ENCODE results near the gene ITIH5. TPM values are rescaled to one million over a fixed set of nuclear protein-coding genes. Genes with fewer than 3 reads are reported as not detected.
"Not testable (repeated sequence)": the region's sequence is repeated elsewhere in the genome, so short reads cannot be mapped to it uniquely, and the experiment has no call there.

The ITIH5 gene
- not detected for total RNA-seq

GRCh38 chr10:7666253-7667023 is at the start of gene ITIH5:
Gene ITIH5, minus strand, starts transcription at chr10:7666966. Its CDS starts 74 bp downstream, at chr10:7666892.
- Mint-ChIP-seq H3K36me3 (ENCODE audit: low read depth) (no peaks in the 10 kb centered on the region), H3K27ac (no peak within 1 kb of the TSS), H3K4me1 (ENCODE audit: low read depth) (peaks cover 9% of the 10 kb centered on the region), H3K27me3 (ENCODE audit: low read depth) (peaks cover 52% of the 10 kb centered on the region), H3K9me3 (ENCODE audit: insufficient read depth) (no peaks in the 10 kb centered on the region), H3K4me3 (peak within 1 kb of the TSS; percentile 53)
- peak; percentile 44 for ATAC-seq
- no peak for DNase-seq
- ChIA-PET POLR2A (no interaction called here), CTCF (interaction anchor here (2.1 kb wide), 1 partner anchor 20 kb away, joined by 15 read pairs; no protein-coding TSS in a partner anchor)

GRCh38 chr10:7715515-7715914 is 48.7 kb upstream of the ITIH5 start:
- H3K27me3 Mint-ChIP-seq (ENCODE audit: low read depth): peaks cover 18% of the 10 kb centered on the region
- no peaks in the 10 kb centered on the region for H3K9me3 Mint-ChIP-seq (ENCODE audit: insufficient read depth)
- H3K36me3 Mint-ChIP-seq (ENCODE audit: low read depth): no peaks in the 10 kb centered on the region
- ATAC-seq (no peak), DNase-seq (no peak)
- CTCF ChIA-PET: no interaction called here
- H3K27ac Mint-ChIP-seq: no peak overlapping the region
- H3K4me1 Mint-ChIP-seq (ENCODE audit: low read depth): peaks cover 23% of the 10 kb centered on the region
- POLR2A ChIA-PET: no interaction called here
- H3K4me3 Mint-ChIP-seq: no peak overlapping the region

GRCh38 chr10:7711075-7711474 is 44.3 kb upstream of the ITIH5 start:
- ATAC-seq; H3K4me3 Mint-ChIP-seq; DNase-seq; H3K4me1 Mint-ChIP-seq (ENCODE audit: low read depth); H3K27ac Mint-ChIP-seq; H3K36me3 Mint-ChIP-seq (ENCODE audit: low read depth); POLR2A ChIA-PET; H3K9me3 Mint-ChIP-seq (ENCODE audit: insufficient read depth): not testable (repeated sequence)
- CTCF ChIA-PET: interaction anchor here (1.0 kb wide), 1 partner anchor 24 kb away, joined by 3 read pairs; no protein-coding TSS in a partner anchor
- peaks cover 33% of the 10 kb centered on the region for H3K27me3 Mint-ChIP-seq (ENCODE audit: low read depth)

GRCh38 chr10:7710446-7710845 is 43.7 kb upstream of the ITIH5 start:
- ChIA-PET CTCF (interaction anchor here (2.4 kb wide), 1 partner anchor 24 kb away, joined by 9 read pairs; no protein-coding TSS in a partner anchor), POLR2A (no interaction called here)
- Mint-ChIP-seq H3K4me1 (ENCODE audit: low read depth) (no peaks in the 10 kb centered on the region), H3K27me3 (ENCODE audit: low read depth) (peaks cover 30% of the 10 kb centered on the region), H3K36me3 (ENCODE audit: low read depth) (no peaks in the 10 kb centered on the region), H3K27ac (no peak overlapping the region), H3K4me3 (no peak overlapping the region), H3K9me3 (ENCODE audit: insufficient read depth) (no peaks in the 10 kb centered on the region)
- ATAC-seq (no peak), DNase-seq (no peak)

DNA sequence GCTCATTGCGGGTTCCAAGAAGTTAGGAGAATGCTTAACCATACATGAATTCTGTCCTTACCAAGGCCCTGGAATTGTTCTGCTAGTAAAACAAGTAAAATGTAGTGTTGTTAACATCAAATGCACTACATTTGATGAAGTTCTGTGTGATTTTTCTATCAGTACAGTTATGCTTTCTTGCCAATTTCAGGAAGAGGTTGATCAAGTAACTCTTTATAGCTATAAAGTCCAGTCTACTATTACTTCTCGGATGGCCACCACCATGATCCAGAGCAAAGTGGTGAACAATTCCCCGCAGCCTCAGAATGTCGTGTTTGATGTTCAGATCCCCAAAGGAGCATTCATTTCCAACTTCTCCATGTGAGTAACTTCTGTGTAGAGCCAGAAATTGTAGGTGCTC is 42.1 kb upstream of the ITIH5 start:
- Mint-ChIP-seq H3K36me3 (ENCODE audit: low read depth) (no peaks in the 10 kb centered on the region), H3K9me3 (ENCODE audit: insufficient read depth) (no peaks in the 10 kb centered on the region), H3K4me3 (no peak overlapping the region), H3K27ac (no peak overlapping the region), H3K27me3 (ENCODE audit: low read depth) (peaks cover 33% of the 10 kb centered on the region), H3K4me1 (ENCODE audit: low read depth) (no peaks in the 10 kb centered on the region)
- POLR2A ChIA-PET: no interaction called here
- ATAC-seq (no peak), DNase-seq (no peak)
- CTCF ChIA-PET: interaction anchor here (2.4 kb wide), 1 partner anchor 22 kb away, joined by 9 read pairs; no protein-coding TSS in a partner anchor

- POLR2A ChIA-PET: no interaction called here
- H3K36me3 Mint-ChIP-seq (ENCODE audit: low read depth): no peaks in the 10 kb centered on the region
- CTCF ChIA-PET: interaction anchor here (2.4 kb wide), 1 partner anchor 21 kb away, joined by 9 read pairs; no protein-coding TSS in a partner anchor
- no peak overlapping the region for H3K4me3 Mint-ChIP-seq
- H3K27me3 Mint-ChIP-seq (ENCODE audit: low read depth): peaks cover 38% of the 10 kb centered on the region
- H3K9me3 Mint-ChIP-seq (ENCODE audit: insufficient read depth): no peaks in the 10 kb centered on the region
- H3K27ac Mint-ChIP-seq: no peak overlapping the region
- H3K4me1 Mint-ChIP-seq (ENCODE audit: low read depth): no peaks in the 10 kb centered on the region
- no peak for ATAC-seq
- DNase-seq: no peak
These were observed 41.3 kb upstream of the ITIH5 start for GRCh38 chr10:7707858-7708622.

DNA sequence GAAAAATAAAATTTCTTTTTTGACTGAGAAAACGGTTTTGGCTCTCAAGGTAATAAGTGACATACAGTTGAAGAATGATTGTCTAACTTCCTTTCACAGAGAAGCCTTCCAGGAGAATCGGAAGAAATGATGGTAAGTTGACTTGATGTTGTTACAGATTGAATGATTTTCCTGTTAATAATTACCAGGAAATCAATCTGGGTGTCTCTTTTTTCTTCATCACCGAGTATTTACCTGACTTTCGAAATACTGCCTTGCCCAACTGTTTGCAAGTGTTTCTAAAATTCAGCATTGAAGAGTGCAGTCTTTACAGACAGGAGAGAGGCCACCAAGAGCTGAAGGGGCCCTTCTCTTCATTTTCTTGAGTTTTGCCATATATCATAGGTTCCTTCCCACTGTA is 40.3 kb upstream of the ITIH5 start:
- Mint-ChIP-seq H3K36me3 (ENCODE audit: low read depth) (no peaks in the 10 kb centered on the region), H3K4me1 (ENCODE audit: low read depth) (no peaks in the 10 kb centered on the region), H3K9me3 (ENCODE audit: insufficient read depth) (no peaks in the 10 kb centered on the region), H3K27ac (no peak overlapping the region), H3K27me3 (ENCODE audit: low read depth) (peaks cover 46% of the 10 kb centered on the region), H3K4me3 (no peak overlapping the region)
- no peak for ATAC-seq
- POLR2A ChIA-PET: interaction anchor here (0.6 kb wide), 1 partner anchor 20 kb away, joined by 3 read pairs; no protein-coding TSS in a partner anchor
- DNase-seq: no peak
- CTCF ChIA-PET: interaction anchor here (1.0 to 1.8 kb wide), 2 partner anchors 19 to 20 kb away, joined by 4 to 5 read pairs; no protein-coding TSS in a partner anchor

DNA sequence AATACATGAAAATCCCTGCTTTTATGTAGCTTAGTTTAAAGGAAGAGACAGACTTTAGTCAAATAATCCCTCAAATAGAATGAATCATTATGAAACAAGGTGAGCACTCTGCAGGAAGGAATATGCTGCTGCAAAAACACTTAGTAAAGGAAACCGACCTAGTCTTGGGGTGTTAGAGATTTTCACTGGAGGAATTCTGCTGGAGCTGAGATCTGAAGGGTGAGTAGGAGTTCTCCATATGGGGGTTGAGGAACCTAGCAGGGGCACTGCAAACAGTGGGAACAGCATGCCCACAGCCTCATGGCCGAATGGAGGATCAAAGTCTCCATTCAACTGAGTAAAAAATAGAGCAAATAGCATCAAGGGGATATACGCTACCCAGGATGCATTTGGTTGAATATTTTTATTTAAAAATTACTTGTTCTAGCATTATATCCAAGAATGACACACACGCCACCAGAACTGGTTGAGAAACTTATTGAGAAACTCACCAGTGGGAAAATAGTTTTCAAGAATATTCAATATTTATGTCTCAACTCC is 39.8 kb upstream of the ITIH5 start:
- Mint-ChIP-seq H3K4me1 (ENCODE audit: low read depth) (no peaks in the 10 kb centered on the region), H3K36me3 (ENCODE audit: low read depth) (no peaks in the 10 kb centered on the region), H3K27me3 (ENCODE audit: low read depth) (peaks cover 46% of the 10 kb centered on the region), H3K27ac (no peak overlapping the region), H3K9me3 (ENCODE audit: insufficient read depth) (no peaks in the 10 kb centered on the region), H3K4me3 (no peak overlapping the region)
- ChIA-PET POLR2A (interaction anchor here (0.6 kb wide), 1 partner anchor 19 kb away, joined by 3 read pairs; no protein-coding TSS in a partner anchor), CTCF (interaction anchor here (1.0 to 1.8 kb wide), 2 partner anchors 18 to 20 kb away, joined by 4 to 5 read pairs; no protein-coding TSS in a partner anchor)
- DNase-seq: no peak
- ATAC-seq: no peak

DNA sequence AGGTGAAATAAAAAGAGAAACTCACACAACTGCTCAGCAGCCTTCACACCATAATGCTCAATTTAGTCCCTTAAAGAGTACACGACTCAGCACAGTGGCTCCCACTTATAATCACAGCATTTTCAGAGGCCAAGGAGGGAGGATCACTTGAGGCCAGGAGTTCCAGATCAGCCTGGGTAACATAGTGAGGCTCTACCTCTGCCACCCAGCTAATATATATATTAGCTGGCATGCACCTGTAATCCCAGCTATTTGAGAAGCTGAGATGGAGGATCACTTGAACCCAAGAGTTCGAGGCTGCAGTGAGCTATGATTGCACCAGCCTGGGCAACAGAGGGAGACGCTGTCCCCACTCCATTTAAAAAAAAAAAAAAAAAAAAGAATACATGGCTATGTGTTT is 38.6 kb upstream of the ITIH5 start:
- Mint-ChIP-seq H3K4me3 (no peak overlapping the region), H3K9me3 (ENCODE audit: insufficient read depth) (no peaks in the 10 kb centered on the region), H3K36me3 (ENCODE audit: low read depth) (no peaks in the 10 kb centered on the region), H3K4me1 (ENCODE audit: low read depth) (no peaks in the 10 kb centered on the region), H3K27ac (no peak overlapping the region), H3K27me3 (ENCODE audit: low read depth) (peaks cover 48% of the 10 kb centered on the region)
- ChIA-PET POLR2A (no interaction called here), CTCF (no interaction called here)
- ATAC-seq (no peak), DNase-seq (no peak)

DNA sequence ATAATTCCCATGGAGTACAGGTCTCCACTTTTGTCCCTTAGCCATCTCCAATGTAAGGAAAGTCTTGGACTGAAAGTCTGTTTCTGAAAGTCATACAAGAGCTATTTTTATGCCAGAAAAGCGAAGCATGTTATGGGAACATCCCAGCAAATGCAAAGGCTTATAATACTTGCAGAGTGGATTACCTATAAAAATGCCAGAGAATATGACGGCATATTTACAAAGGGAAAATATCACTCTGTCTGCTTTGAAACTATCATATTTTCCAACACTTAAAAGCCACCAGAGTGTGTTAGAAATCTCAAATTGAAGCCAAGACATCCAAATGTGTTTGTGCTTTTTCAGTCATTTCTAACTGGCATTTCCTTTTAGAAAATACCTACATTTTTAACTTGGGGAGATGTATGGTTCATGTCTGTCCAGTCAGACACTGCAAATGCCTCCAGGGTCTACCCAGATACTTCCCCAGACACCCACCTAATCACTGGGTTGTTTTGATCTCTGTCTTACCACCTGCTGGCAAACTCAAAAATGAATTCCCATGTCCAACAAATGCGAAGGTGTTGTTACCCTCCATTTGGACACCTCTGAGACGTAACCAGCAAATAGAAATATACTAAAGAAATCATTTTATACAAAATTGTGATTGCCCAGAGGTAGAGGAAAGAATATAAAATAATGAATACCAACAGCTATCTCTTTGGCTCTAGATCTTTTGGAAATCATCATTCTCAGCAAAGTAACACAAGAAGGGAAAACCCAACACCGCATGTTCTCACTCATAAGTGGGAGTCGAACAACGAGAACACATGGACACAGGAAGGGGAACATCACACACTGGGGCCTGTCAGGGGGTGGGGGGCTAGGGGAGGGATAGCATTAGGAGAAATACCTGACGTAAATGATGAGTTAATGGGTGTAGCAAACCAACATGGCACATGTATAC is 37.6 kb upstream of the ITIH5 start:
- Mint-ChIP-seq H3K4me1 (ENCODE audit: low read depth) (no peaks in the 10 kb centered on the region), H3K27me3 (ENCODE audit: low read depth) (peaks cover 48% of the 10 kb centered on the region), H3K9me3 (ENCODE audit: insufficient read depth) (no peaks in the 10 kb centered on the region), H3K36me3 (ENCODE audit: low read depth) (no peaks in the 10 kb centered on the region), H3K27ac (no peak overlapping the region), H3K4me3 (no peak overlapping the region)
- ChIA-PET POLR2A (no interaction called here), CTCF (no interaction called here)
- no peak for DNase-seq
- ATAC-seq: no peak

GRCh38 chr10:7703140-7703539 is 36.4 kb upstream of the ITIH5 start, which contains the start of gene ITIH2:
Gene ITIH2, plus strand, starts transcription at chr10:7703316. Its CDS starts 119 bp downstream, at chr10:7703435.
- Mint-ChIP-seq H3K9me3 (ENCODE audit: insufficient read depth) (no peaks in the 10 kb centered on the region), H3K36me3 (ENCODE audit: low read depth) (no peaks in the 10 kb centered on the region), H3K27ac (no peak within 1 kb of the TSS), H3K27me3 (ENCODE audit: low read depth) (peaks cover 43% of the 10 kb centered on the region), H3K4me1 (ENCODE audit: low read depth) (no peaks in the 10 kb centered on the region), H3K4me3 (no peak within 1 kb of the TSS)
- ChIA-PET POLR2A (no interaction called here), CTCF (no interaction called here)
- DNase-seq: no peak
- ATAC-seq: no peak

Measured in activated CD8-positive, alpha-beta T cell treated with anti-CD3 and anti-CD28 coated beads, Interleukin-2, amount 10 ng/mL, durations not matched to agents 7 days and 5 days (primary cell).